GM23338 (cell line): ENCODE results near the gene KANK4. TPM values are rescaled to one million over a fixed set of nuclear protein-coding genes. Genes with fewer than 3 reads are reported as not detected.

Experiments used
- ATAC-seq: fragments of 200-7000 bp; cut with Tn5 transposase; 3 replicates; pipeline ENCODE4 v1.9.1; 2020
- DNase-seq: peaks from one replicate; pipeline ENCODE4 v3.0.0-alpha.2; 2015; ENCODE audit warnings: low spot score
- H2AFZ ChIP-seq: fragments of 200-600 bp; sonication (generic); 2 replicates; pipeline ENCODE4 v1.8.0; 2016; ENCODE audit warnings: antibody characterized with exemption, mild to moderate bottlenecking, moderate library complexity
- H3F3A ChIP-seq: fragments of 200-600 bp; sonication (generic); replicated peaks from 2 replicates; pipeline ENCODE4 v1.8.0; 2017; ENCODE audit warnings: antibody characterized with exemption, mixed run types, low read depth
- H3K27ac ChIP-seq: fragments of 200-600 bp; sonication (generic); 2 replicates; pipeline ENCODE4 v1.6.1; 2016; ENCODE audit warnings: low read depth
- H3K27me3 ChIP-seq: fragments of 200-600 bp; sonication (generic); 2 replicates; pipeline ENCODE4 v1.8.0; 2016; ENCODE audit warnings: mild to moderate bottlenecking, mixed run types, moderate library complexity; ENCODE audit not compliant: insufficient read depth
- H3K36me3 ChIP-seq: fragments of 200-600 bp; sonication (generic); 2 replicates; pipeline ENCODE4 v1.8.0; 2016; ENCODE audit warnings: mild to moderate bottlenecking; ENCODE audit not compliant: insufficient read depth
- H3K4me1 ChIP-seq: fragments of 200-600 bp; sonication (generic); 2 replicates; pipeline ENCODE4 v1.8.0; 2016; ENCODE audit warnings: mild to moderate bottlenecking, moderate library complexity; ENCODE audit not compliant: insufficient read depth
- H3K4me2 ChIP-seq: fragments of 200-600 bp; sonication (generic); 2 replicates; pipeline ENCODE4 v1.7.1; 2017; ENCODE audit warnings: mixed run types
- H3K4me3 ChIP-seq: fragments of 200-600 bp; sonication (generic); 2 replicates; pipeline ENCODE4 v1.6.1; 2016; ENCODE audit warnings: mixed run types
- H3K79me2 ChIP-seq: fragments of 200-600 bp; sonication (generic); replicated peaks from 2 replicates; pipeline ENCODE4 v1.8.0; 2017; ENCODE audit warnings: mild to moderate bottlenecking; ENCODE audit not compliant: insufficient read depth
- H3K9me2 ChIP-seq: fragments of 200-600 bp; sonication (generic); 2 replicates; pipeline ENCODE4 v1.8.0; 2017; ENCODE audit not compliant: insufficient read depth
- H4K20me1 ChIP-seq: fragments of 200-600 bp; sonication (generic); replicated peaks from 2 replicates; pipeline ENCODE4 v1.8.0; 2017; ENCODE audit warnings: mild to moderate bottlenecking; ENCODE audit not compliant: insufficient read depth
- H3K27ac Mint-ChIP-seq: 2 replicates; pipeline ENCODE4 v1.8.0; 2020; ENCODE audit warnings: inconsistent platforms, mild to moderate bottlenecking, moderate library complexity, mixed read lengths
- H3K27me3 Mint-ChIP-seq: 3 replicates; pipeline ENCODE4 v1.8.0; 2022; ENCODE audit warnings: low read depth, mild to moderate bottlenecking, moderate library complexity, mixed read lengths, inconsistent platforms; ENCODE audit not compliant: insufficient read depth, poor library complexity
- H3K36me3 Mint-ChIP-seq: 3 replicates; pipeline ENCODE4 v1.8.0; 2021; ENCODE audit warnings: low read depth, mild to moderate bottlenecking, inconsistent platforms, moderate library complexity, mixed read lengths
- H3K4me1 Mint-ChIP-seq: 3 replicates; pipeline ENCODE4 v1.8.0; 2020; ENCODE audit warnings: mild to moderate bottlenecking, inconsistent platforms, mixed read lengths
- H3K4me3 Mint-ChIP-seq: 3 replicates; pipeline ENCODE4 v1.8.0; 2021; ENCODE audit warnings: moderate library complexity, mild to moderate bottlenecking, inconsistent platforms, mixed read lengths
- H3K9me3 Mint-ChIP-seq: 3 replicates; pipeline ENCODE4 v1.8.0; 2020; ENCODE audit warnings: moderate library complexity, mild to moderate bottlenecking, inconsistent platforms, mixed read lengths
- CREB1 ChIP-seq: fragments of 250-450 bp; sonication (Bioruptor Pico); IDR thresholded peaks from 2 replicates; pipeline ENCODE4 v1.5.0; 2020; ENCODE audit warnings: low read depth, mild to moderate bottlenecking, moderate library complexity
- EZH2 ChIP-seq: fragments of 200-600 bp; sonication (generic); IDR thresholded peaks from one replicate; pipeline ENCODE4 v1.8.0; 2017; ENCODE audit warnings: antibody characterized with exemption, mild to moderate bottlenecking, low read depth; ENCODE audit not compliant: unreplicated experiment
- EZH2phosphoT487 ChIP-seq: fragments of 200-600 bp; sonication (generic); IDR thresholded peaks from one replicate; pipeline ENCODE4 v1.8.1; 2018; ENCODE audit warnings: antibody characterized with exemption; ENCODE audit not compliant: unreplicated experiment
- JUNB ChIP-seq: IDR thresholded peaks from one replicate; pipeline ENCODE4 v1.6.1; 2016; ENCODE audit warnings: antibody characterized with exemption; ENCODE audit not compliant: unreplicated experiment
- NANOG ChIP-seq: IDR thresholded peaks from 2 replicates; pipeline ENCODE4 v1.6.1; 2016; ENCODE audit warnings: antibody characterized with exemption, borderline replicate concordance
- POLR2AphosphoS5 ChIP-seq: IDR thresholded peaks from 2 replicates; pipeline ENCODE4 v1.6.1; 2016; ENCODE audit warnings: antibody characterized with exemption, low read depth
- REST ChIP-seq: IDR thresholded peaks from one replicate; pipeline ENCODE4 v1.6.1; 2018; ENCODE audit warnings: antibody characterized with exemption; ENCODE audit not compliant: unreplicated experiment
- STAT1 ChIP-seq: IDR thresholded peaks from one replicate; pipeline ENCODE4 v1.6.1; 2016; ENCODE audit warnings: antibody characterized with exemption; ENCODE audit not compliant: unreplicated experiment
- ZNF114 ChIP-seq: fragments of 250-450 bp; sonication (Bioruptor Pico); IDR thresholded peaks from 2 replicates; pipeline ENCODE4 v1.5.0; 2020; ENCODE audit warnings: mild to moderate bottlenecking, moderate library complexity
- ZNF331 ChIP-seq: fragments of 250-450 bp; sonication (Bioruptor Pico); IDR thresholded peaks from 2 replicates; pipeline ENCODE4 v1.5.0; 2020; ENCODE audit warnings: low read depth, mild to moderate bottlenecking, moderate library complexity
- ZNF462 ChIP-seq: fragments of 250-450 bp; sonication (Bioruptor Pico); IDR thresholded peaks from 2 replicates; pipeline ENCODE4 v1.5.0; 2020; ENCODE audit warnings: mild to moderate bottlenecking, moderate library complexity
- polyA plus RNA-seq: library from polyadenylated mRNA; unstranded; fragments of >200 nt; fragmentation: Nextera tagmentation; extraction: Ambion mirVana; gene quantifications from 2 replicates; pipeline ENCODE4 v1.2.1, GENCODE V29; 2016
- total RNA-seq: library from RNA; depleted of rRNA; stranded (reverse); fragments of >200 nt; shearing (Covaris generic); gene quantifications from 2 replicates; pipeline ENCODE4 v1.2.3, GENCODE V29; 2014
- TF ChIP-seq, protein P1 (sequence below), 2 experiments: fragments of 200-600 bp in 1 of 2; sonication (generic) in 1 of 2; conservative IDR thresholded peaks; 2 replicates each; pipeline versions ENCODE4 v1.5.1 to v1.6.1; 2016 to 2017; ENCODE audit warnings: antibody characterized with exemption in 2 of 2, low read depth in 2 of 2, mild to moderate bottlenecking in 2 of 2, moderate library complexity in 1 of 2

KANK4 gene
- total and polyA plus RNA-seq, 2 experiments from 2014 or later = 0.31 to 0.42 TPM

GRCh38 chr1:62283986-62284385 lies 35.2 kb downstream of the KANK4 start (continued):
- TF ChIP-seq CREB1 (CRISPR knock-in tag) = no peak
- TF ChIP-seq ZNF462 (CRISPR knock-in tag) = no peak
- no peak for TF ChIP-seq JUNB

DNA sequence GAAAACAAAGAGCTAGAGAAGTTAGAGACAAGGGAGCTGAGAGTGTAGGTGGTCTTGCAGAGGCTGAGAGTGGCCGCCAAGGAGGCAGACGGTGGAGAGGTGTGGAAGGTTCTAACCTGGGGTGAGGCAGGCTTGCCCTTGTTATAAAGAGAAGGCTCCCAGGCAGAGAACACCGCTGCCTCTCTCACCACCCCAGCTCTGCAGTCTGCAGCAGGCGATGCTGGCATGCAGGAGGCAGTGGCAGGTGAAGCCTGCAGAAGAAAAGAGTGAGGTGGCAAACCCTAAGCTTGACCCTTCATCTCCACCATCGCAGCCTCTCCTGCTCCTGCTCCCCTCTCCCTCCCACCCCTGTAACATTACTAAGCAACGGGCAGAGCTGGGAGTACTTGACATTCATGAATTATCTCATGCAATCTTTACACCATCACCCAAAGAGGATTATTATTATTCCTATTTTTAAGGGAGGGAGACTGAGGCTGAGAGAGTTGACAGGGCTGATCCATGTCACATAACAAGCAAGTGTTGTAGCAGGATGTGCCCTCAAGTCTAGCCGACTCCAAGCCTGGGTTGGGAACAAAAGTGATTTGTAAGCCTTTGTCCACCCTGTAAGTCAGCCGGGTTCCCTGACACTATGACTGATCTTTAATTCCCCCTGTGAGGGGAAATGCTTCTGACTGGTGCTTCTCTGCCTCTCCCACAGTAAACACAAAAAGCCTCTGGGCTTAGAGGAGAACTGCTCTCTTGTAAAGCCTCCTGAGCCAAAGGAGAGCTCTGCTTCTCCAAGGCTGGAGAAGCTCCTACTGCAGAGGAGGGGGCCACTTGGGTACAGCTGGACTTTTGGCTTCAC lies 36.1 kb downstream of the KANK4 start:
- no peaks in the 10 kb centered on the region for H4K20me1 ChIP-seq
- H3K4me3 ChIP-seq = no peak overlapping the region
- ATAC-seq (no peak), DNase-seq (no peak)
- Mint-ChIP-seq H3K9me3 (peaks cover 8% of the 10 kb centered on the region), H3K4me1 (peaks cover 77% of the 10 kb centered on the region), H3K27ac (no peak overlapping the region), H3K36me3 (peaks cover 3% of the 10 kb centered on the region; the same call in 1 of the 3 replicates), H3K4me3 (no peak overlapping the region), H3K27me3 (peaks cover 54% of the 10 kb centered on the region)
- H3K27ac ChIP-seq = no peak overlapping the region
- peaks cover 68% of the 10 kb centered on the region for H3K4me1 ChIP-seq
- no peaks in the 10 kb centered on the region for H3K9me2 ChIP-seq
- peaks cover 10% of the 10 kb centered on the region; the same call in 1 of the 2 replicates for H3F3A ChIP-seq
- H3K36me3 ChIP-seq = no peaks in the 10 kb centered on the region
- no peak overlapping the region for H3K4me2 ChIP-seq
- H3K79me2 ChIP-seq = no peaks in the 10 kb centered on the region
- H3K27me3 ChIP-seq = peaks cover 60% of the 10 kb centered on the region
- H2AFZ ChIP-seq = no peak overlapping the region
- no peak for TF ChIP-seq EZH2
- TF ChIP-seq ZNF331 (CRISPR knock-in tag) = no peak
- no peak for TF ChIP-seq CREB1 (CRISPR knock-in tag)
- no peak for TF ChIP-seq REST
- TF ChIP-seq JUNB = no peak
- TF ChIP-seq EZH2phosphoT487 = no peak
- TF ChIP-seq ZNF114 (CRISPR knock-in tag) = no peak
- TF ChIP-seq NANOG = no peak
- TF ChIP-seq, protein P1, sequence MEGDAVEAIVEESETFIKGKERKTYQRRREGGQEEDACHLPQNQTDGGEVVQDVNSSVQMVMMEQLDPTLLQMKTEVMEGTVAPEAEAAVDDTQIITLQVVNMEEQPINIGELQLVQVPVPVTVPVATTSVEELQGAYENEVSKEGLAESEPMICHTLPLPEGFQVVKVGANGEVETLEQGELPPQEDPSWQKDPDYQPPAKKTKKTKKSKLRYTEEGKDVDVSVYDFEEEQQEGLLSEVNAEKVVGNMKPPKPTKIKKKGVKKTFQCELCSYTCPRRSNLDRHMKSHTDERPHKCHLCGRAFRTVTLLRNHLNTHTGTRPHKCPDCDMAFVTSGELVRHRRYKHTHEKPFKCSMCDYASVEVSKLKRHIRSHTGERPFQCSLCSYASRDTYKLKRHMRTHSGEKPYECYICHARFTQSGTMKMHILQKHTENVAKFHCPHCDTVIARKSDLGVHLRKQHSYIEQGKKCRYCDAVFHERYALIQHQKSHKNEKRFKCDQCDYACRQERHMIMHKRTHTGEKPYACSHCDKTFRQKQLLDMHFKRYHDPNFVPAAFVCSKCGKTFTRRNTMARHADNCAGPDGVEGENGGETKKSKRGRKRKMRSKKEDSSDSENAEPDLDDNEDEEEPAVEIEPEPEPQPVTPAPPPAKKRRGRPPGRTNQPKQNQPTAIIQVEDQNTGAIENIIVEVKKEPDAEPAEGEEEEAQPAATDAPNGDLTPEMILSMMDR (conservative IDR thresholded peaks at IDR 0.05; ENCODE audit: low read depth in 2 of 2) = no peak
- TF ChIP-seq STAT1 = no peak
- TF ChIP-seq POLR2AphosphoS5 = no peak
